ENCODE results near the gene ZNF345. TPM values are rescaled to one million over a fixed set of nuclear protein-coding genes. Genes with fewer than 3 reads are reported as not detected.
A peak's percentile ranks its signal among the peaks of the same experiment; 100 is the strongest.

The ZNF345 gene
- total and polyA plus RNA-seq, 2 donors (not counting 3 experiments of a cell fraction or from before 2014, with no cell fraction given) = 2.2 to 3.8 TPM

DNA sequence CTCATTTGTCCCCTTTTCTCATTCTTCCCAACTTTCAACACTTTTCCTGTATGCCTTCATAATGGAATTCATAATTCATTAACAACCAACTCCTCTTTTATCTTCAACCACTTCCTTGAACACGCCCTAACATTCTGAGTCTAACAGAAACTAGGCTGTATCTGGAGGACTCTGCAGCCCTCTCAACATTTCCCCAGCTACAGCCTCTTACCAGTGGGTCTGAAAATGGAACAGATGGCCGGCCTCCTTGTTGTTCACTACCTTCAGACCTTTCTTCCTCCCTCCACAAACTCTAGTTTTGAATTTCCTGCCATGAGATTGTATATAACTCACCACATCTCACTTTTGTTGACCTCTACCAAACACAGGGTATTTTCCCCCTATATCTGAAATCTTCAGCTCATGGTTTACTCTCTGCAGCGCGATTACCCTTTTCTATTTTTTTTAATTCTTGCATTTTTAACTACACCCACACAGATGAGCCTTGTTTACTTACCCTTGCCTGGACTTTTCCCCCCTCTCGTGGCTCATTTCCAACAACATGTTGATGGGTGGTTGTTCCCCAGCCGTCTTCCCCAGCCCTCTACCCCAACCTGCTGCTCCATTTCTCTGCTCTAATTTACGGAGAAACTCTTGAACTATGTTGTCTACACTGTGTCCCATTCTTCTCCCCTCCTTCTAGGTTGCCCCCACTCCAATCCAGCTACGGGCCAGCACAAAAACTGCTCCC is 13.3 kb upstream of the ZNF345 start:
- TF ChIP-seq POLR2A (IDR thresholded peaks at IDR 0.05; ENCODE audit: low read depth, low read length) = no peak
- TF ChIP-seq GATA2 (IDR thresholded peaks at IDR 0.05; ENCODE audit: insufficient read depth, insufficient read length, low read depth, low read length) = no peak
- TF ChIP-seq, protein P1, sequence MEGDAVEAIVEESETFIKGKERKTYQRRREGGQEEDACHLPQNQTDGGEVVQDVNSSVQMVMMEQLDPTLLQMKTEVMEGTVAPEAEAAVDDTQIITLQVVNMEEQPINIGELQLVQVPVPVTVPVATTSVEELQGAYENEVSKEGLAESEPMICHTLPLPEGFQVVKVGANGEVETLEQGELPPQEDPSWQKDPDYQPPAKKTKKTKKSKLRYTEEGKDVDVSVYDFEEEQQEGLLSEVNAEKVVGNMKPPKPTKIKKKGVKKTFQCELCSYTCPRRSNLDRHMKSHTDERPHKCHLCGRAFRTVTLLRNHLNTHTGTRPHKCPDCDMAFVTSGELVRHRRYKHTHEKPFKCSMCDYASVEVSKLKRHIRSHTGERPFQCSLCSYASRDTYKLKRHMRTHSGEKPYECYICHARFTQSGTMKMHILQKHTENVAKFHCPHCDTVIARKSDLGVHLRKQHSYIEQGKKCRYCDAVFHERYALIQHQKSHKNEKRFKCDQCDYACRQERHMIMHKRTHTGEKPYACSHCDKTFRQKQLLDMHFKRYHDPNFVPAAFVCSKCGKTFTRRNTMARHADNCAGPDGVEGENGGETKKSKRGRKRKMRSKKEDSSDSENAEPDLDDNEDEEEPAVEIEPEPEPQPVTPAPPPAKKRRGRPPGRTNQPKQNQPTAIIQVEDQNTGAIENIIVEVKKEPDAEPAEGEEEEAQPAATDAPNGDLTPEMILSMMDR (IDR thresholded peaks at IDR 0.05; ENCODE audit: extremely low read depth in 1 of 2, insufficient read depth in 1 of 2, low read depth in 1 of 2, low read length in 2 of 2) = no peak
- no peak for TF ChIP-seq JUN (IDR thresholded peaks at IDR 0.05; ENCODE audit: borderline replicate concordance, insufficient read depth, insufficient read length, low read depth)
- no peak for TF ChIP-seq MYC (IDR thresholded peaks at IDR 0.05; ENCODE audit: low read depth, low read length)
- TF ChIP-seq, protein P2, sequence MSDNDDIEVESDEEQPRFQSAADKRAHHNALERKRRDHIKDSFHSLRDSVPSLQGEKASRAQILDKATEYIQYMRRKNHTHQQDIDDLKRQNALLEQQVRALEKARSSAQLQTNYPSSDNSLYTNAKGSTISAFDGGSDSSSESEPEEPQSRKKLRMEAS (IDR thresholded peaks at IDR 0.05; ENCODE audit: insufficient read depth, insufficient read length) = no peak
- H3K9me3 ChIP-seq (replicated peaks; ENCODE audit: control insufficient read depth, insufficient read depth, low read length) = no peaks in the 10 kb centered on the region
- H3K9me1 ChIP-seq (replicated peaks; ENCODE audit: control insufficient read depth, extremely low read depth, insufficient read depth, low read length) = no peaks in the 10 kb centered on the region
- DNase-seq (ENCODE audit: low read depth, low spot score) (no peak), FAIRE-seq (no peak)
- CTCF ChIA-PET = interaction anchor here (3.1 kb wide), 1 partner anchor 13 kb away, joined by 12 read pairs; the partner anchor contains the start of gene ZNF345
- intact Hi-C loops (cut with micrococcal nuclease) = loop anchor here (10.0 kb wide), 1 partner anchor 173 kb away; the partner anchor contains the start of gene ZNF461
- H2AFZ ChIP-seq (ENCODE audit: low read depth, low read length) = peak overlapping the region; percentile 92
- POLR2A ChIA-PET = interaction anchor here (1.8 kb wide), 1 partner anchor 13 kb away, joined by 26 read pairs; the partner anchor contains the start of gene ZNF345
- peak overlapping the region in 2 of 3 experiments; percentile 43 to 64 for H3K4me3 ChIP-seq (replicated peaks in 1 of 3; ENCODE audit: insufficient read depth in 1 of 3, low read depth in 1 of 3, low read length in 3 of 3)
- peak overlapping the region; percentile 71 for H3K9ac ChIP-seq (replicated peaks; ENCODE audit: extremely low read depth, insufficient read depth, low read length)
- no peaks in the 10 kb centered on the region for H4K20me1 ChIP-seq (replicated peaks; ENCODE audit: control insufficient read depth, extremely low read depth, insufficient read depth, low read length)
- H3K4me2 ChIP-seq (ENCODE audit: insufficient read depth, low read length) = peak overlapping the region; percentile 65
- dilution Hi-C loops (cut with MboI; ENCODE audit: extremely low pct_ligation_motif_present, low sequenced_read_pairs) = no loop called here
- peaks cover 0 to 1% of the 10 kb centered on the region in 2 experiments for H3K36me3 ChIP-seq (ENCODE audit: control insufficient read depth in 2 of 2, extremely low read depth in 1 of 2, insufficient read depth in 2 of 2, low read length in 2 of 2)
- BruUV-seq (replicated peaks) = no TSS peak
- no peaks in the 10 kb centered on the region for H3K79me2 ChIP-seq (ENCODE audit: control insufficient read depth, insufficient read depth, low read length)
- H3K27ac ChIP-seq (ENCODE audit: insufficient read depth, low read depth, low read length) = peak overlapping the region; percentile 44
- H3K4me1 ChIP-seq (ENCODE audit: control insufficient read depth, extremely low read depth, insufficient read depth, low read length) = peaks cover 3% of the 10 kb centered on the region
- H3K27me3 ChIP-seq (ENCODE audit: control insufficient read depth in 2 of 2, insufficient read depth in 2 of 2, low read length in 2 of 2) = no peaks in the 10 kb centered on the region
